HG02885 (cell line): Measurements from ENCODE around the gene PLXNA4.

ENCODE experiments used
- ATAC-seq: cut with Tn5 transposase; IDR thresholded peaks from one replicate; pipeline ENCODE4 v1.9.1; 2021; ENCODE audit warnings: mild to moderate bottlenecking; ENCODE audit not compliant: unreplicated experiment, poor library complexity

Gene PLXNA4

DNA sequence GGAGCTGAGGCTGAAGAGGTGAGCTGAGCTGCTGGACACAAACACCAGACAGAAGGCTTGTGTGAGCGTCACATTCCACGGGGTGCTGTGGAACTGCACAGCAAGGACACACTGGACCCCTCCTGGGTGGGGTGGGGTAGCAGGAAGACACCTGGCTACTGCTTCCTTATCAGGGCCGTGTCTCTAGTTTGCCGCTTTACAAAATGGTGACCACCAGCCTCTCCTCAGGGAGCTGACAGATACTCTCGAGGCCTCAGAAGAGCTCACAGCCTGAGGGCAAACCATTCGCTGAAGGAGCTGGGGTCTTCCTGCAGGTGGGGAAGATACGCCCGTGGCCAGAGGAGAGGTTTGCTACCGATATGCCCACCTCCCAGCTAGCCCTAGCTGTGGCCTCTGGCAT, 461.9 kb downstream of the PLXNA4 start:
- no peak for ATAC-seq

DNA sequence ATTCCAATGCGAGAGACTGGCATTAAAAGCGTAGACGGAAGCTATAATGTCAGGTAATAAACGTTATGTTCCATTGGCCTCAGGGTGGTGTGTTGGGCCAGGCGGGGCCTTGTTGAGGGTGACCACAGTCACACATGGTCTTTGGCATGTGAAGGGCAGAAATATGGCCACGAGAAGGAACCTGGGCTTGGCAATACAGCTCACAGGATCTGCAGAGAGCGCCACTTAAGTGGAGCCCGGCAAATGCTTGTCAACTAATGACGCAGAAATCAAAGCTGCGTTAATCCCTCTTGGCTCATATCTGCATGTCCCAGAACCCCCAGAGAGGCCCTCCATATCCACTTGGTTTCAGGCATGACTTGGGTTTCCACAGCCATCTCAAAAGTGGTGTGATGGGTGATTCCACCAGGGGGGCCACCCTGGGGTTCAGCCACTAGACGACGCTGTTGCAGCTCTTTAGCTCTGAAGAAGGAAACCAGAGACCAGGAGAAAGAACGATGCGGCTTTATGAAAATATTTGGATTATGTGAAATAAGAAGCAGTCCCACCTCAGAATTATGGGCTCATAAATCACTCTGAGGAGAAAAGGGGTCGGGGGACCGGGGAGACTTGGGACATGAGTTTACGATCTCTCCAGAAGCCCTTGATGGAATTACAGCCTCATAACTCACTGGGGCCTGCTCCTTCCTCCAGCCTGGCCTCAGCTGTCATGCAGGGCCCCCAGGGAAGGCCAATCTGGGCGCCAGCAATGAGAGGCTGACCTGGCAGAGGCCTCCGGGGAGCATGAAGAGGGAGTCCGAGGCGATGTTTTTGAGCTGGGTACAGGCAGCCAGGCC, 462.5 kb downstream of the PLXNA4 start:
- no peak for ATAC-seq

DNA sequence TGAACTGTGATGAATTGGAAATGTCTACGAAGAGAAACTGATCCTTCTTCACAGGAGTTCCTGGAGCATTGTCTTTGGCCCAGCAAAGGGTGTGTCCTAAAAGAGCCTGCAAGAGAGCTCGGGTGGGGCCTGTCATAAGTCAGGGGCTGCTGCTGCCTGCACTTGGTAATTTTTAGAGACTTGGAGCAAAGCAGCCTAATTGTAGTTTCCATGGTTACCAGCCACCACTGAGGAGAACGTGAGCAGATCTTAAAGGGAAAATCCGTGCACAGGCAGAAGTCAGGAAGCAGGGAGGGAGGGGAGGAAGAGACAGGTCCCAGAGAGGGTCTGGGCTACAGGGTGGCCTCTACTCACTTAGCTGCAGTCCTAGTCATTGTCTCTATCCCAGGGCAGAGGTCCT, 463.6 kb downstream of the PLXNA4 start:
- ATAC-seq = no peak

DNA sequence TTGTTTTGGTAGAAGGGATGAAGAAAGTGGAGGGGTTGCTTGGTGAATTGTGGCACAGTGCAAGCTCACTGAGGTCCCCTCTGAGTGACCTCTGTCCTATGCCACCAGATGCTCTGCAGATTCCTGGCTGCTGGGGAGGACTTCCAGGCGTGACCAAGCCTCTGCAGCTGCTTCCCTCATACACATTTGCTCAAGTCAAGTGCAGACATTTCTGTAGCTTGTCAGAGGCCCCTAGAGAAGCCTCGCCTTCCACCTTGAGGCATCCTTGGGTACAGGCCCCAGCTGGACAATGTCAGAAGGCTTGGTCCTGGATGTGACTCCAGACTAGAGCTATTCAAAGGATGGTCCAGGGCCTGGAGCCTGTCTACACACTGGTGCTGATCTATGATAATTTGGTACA, 464.2 kb downstream of the PLXNA4 start:
- no peak for ATAC-seq

DNA sequence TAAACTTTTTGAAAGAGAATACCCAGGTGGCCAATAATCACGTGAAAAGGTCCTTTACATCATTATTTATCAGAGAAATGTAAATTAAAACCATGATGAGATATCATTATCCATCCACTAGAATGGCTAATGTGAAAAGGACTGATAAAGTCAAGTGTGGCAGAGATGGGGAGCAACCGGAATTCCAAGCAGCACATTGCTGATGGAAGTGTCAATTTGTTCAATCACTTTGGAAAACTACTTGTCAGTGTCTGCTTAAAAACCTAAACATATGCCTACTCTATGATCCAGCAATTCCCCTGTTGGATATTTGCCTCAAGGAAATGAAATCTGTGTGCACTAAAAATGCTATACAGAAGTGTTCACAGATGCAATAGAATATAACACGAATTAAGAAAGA, 465.6 kb downstream of the PLXNA4 start:
- no peak for ATAC-seq

DNA sequence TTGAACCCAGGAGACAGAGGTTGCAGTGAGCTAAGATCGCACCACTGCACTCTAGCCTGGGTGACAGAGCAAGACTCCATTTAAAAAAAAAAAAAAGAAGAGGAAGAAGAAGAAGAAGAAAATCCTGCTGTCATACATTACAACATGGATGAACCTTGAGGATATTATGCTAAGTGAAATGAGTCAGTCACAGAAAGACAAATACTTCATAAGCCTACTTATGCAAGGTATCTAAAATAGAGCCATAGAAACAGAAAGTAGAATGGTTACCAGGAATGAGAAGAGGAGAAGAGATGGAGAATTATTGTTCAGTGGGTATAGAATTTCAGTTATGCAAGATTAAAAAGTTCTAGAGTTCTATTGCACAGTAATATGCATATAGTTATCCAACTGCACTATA, 466.5 kb downstream of the PLXNA4 start:
- ATAC-seq = no peak

DNA sequence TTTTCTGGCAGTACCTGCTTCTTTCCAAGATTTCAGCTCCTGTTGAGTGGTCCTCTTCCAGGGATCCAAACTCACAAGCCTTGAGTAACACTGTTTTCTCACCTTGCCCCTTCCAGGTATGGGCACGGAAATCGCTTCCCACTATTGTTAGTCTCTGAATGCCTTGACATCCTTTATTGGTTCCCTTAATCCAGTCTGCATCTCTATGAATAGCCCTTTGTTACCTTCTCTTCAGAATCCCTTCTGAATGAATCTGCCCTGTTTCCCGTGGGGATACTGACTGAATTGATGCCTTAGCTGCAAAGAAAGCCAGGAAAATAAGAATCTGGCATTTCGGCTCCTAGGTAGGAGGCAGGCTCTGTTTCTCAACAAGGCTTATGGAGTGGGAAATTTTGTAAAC, 467.7 kb downstream of the PLXNA4 start:
- no peak for ATAC-seq

DNA sequence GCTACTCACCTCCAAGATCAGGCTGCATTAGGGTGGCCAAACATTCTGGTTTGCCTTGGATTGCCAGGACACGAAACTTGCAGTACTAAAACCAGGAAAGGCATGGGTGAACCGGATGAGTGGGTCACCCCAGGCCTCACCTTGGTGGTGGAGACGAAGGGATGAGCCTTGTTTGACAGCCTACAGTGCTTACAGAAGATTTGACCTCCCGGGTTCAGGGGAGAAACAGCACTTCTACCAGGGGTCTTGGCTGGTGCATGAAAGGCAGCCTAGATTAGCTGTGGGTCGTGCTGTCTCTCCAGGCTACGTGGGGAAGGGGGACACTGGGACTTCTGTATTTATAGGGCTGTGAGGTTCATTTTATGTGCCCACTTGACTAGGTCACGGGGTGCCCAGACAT, 469.8 kb downstream of the PLXNA4 start:
- no peak for ATAC-seq

DNA sequence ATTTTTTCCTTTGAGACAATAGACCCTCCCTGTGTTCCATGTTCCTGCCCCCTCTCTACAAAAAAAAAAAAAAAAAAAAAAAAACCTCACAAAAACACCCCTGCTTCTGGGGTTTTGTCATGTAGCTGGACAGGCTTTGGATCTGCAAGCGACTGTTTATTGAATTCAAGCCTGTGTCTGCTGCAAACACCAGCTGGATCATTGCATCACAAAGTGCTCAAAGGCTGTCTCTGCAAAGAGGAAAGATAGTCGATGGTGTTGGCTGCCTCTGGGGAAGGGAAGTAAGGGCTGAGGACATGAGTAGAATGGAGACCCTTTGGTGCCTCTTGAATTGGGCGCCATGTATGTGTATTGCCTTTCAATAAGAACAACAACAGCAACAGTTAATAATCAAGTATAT, 471.2 kb downstream of the PLXNA4 start:
- no peak for ATAC-seq

DNA sequence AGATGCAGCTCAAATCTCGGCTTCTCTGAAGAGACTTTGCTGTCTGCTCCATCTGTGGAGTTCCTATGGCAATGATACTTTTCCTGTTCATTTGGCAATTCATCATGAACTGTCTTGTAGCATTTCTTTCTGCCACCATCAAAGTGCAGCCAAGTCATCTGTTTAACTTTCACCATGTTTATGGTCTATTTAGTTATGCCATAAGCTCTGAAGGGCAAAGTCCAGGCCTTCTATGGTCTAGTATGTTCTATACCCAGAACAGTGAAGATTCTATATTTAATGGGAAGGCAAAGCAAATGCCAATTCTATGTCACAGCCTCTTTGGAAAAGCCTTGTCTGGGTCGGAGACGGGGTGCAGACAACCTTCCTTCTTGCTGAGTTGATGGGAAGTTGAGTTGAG, 472.6 kb downstream of the PLXNA4 start:
- ATAC-seq = no peak

DNA sequence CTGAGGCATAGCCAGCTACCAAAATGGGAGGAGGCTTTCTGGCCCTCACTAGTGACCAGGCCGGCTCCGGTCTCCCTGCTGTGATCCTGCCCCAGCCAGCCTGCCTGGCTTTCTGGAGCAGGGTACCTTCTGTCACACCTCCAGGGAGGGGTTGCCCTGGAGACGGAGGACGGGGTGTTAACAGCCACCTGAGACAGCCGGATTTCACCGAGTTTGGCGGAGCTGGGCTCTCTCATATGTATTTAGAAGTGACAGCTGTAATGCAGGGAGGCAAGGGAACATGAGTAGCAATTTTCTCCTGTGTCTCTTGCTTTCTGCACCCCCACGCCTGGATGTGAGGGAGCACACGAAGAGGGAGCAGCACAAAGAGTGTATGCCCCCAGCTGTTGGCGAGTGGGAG, 473.3 kb downstream of the PLXNA4 start:
- ATAC-seq = no peak

DNA sequence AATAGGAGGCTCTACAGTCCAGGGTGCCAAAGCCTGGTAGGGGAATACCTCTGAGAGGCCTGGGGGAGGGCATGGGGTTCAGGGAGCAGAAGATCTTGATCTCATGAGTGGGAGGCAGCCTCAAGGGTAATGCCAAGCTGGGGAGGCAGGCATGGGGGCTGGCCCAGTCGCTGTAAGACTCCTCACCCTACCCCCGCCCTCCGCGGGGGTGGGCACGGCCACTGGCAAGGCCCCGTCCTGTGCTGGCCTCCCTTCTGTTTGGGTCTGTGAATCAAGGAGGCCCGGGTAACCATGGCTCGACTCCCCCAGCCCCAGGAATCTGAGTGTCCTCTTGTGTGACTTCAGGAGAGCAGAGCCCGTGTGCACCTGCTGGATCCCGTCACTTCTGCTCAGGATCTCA, 473.9 kb downstream of the PLXNA4 start:
- ATAC-seq = no peak

DNA sequence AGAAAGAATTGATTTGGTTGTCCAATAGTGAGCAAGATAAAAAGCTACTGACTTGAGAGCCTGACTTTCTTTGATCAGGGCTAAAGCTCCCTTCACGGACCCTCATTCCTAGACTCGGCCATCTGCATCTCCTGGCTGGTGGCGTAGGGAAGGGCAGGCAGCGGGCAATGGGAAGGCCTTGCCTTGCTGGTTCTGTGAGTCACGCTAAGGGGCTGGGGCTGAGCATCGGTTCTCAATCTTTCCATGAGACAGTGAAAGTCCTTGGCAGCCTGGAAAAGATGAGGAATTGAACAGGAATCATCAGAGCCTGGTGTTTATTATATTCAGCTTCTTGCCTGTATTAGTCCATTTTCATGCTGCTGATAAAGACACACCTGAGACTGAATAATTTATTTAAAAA, 475.3 kb downstream of the PLXNA4 start:
- no peak for ATAC-seq

DNA sequence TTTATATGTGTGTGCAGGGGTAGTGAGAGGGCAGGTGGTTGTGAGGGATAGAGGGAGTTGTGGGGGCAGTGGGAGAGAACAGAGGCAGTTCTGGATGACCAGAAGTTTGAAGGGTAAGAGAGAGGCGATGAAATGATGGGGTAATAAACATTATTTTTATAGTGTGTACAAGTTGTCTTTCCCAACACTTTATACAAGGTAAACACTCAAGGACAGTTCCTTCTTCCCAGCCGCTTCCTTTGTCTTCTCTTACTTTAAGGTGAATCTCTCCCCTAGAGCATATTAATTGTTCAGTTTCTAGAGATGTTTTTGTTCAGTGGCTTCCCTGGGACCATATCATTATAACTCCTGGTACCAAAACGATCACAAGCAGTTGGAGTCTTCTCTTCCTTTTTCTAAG, 475.8 kb downstream of the PLXNA4 start:
- ATAC-seq = no peak

DNA sequence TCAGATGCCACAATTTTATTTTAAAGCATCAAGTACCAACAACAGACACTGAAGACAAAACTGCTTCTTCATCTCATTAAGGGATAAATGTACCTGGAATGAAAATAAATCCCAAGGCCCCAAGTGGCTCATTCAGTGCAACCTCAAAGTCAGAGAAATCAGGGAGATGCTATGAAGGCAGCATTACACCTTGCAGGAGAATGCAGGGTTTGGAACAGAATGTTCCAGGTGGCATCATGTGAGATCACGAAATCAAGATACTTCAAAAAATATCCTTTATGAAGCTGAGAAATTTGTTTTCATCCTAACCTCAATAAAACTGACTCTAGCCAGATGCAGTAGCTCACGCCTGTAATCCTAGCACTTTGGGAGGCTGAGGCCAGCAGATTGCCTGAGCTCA, 477.1 kb downstream of the PLXNA4 start:
- no peak for ATAC-seq

DNA sequence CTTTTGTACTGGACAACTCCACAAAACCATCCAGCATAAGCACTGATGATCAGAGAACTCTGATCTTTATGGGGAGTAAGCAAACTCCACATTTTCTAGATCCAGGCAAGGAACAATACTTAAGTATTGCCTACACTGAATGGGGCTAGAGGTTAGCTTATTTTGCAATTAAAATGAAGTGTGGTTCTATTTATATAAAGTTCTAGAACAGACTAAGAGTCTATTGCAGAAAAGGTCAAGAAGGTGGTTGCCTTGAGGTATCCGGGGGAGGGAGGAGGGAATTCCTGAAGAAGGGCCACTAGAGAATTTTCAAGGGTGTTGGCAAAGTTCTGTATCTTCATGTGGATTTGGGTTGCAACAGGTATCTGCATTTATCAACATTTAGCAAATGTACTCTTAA, 477.9 kb downstream of the PLXNA4 start:
- no peak for ATAC-seq

DNA sequence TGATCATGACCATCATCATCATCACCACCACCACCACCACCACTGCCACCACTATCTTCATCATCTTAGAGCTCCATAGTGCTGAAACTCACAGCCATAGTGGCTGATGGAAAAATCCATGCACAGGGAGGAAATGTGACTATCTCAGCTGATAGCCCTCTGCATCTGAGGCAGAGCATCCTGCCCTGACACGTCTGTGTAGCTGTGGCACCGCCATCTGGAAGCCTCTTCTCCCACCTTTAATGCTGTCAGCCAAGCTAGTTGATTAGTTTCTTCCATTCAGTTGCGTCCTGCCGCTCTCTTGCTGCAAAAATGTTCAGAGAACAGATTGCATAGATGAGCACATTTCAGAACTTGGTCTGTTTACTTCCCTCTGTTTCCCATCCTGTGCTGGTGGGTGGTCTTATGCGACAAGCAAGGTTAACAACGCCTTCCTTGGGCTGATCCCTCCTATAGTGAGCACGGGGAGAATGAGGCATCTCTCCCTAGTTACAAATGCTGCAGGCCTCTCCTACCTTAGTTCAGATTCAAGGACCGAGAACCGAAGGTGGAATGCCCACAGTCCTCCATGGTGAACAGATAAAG, 478.6 kb downstream of the PLXNA4 start:
- ATAC-seq = no peak

DNA sequence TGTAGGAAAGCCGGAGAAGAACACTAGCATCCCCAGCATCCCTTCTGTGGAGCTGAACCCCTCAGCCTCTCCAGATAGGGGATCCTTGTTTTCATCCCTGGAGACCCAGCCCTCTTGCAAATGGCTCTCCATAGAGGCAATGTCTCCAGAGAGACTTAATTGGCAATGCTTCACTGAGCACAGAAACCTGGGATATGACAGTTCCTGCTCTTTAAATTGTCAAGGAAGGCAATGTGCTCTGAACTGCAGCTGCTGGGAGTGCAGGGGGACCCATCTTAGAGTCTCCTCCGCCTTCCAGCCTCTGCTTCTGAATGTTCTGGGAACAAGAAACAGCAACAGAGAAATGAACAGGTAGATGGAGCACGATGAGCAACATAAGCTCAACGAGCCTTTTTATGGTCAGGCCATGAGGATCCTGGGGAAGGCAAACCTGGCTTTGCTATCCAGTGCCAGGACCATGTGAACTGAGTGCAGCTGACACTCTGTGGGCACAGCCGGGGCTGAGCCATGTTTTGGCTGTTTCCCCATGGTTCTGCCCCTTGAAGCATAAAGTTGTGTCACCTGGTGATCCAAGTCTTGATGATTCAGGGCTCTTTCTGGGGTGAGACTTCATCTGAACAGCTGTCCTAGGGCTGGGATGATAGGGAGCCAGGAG, 481.0 kb downstream of the PLXNA4 start:
- no peak for ATAC-seq

DNA sequence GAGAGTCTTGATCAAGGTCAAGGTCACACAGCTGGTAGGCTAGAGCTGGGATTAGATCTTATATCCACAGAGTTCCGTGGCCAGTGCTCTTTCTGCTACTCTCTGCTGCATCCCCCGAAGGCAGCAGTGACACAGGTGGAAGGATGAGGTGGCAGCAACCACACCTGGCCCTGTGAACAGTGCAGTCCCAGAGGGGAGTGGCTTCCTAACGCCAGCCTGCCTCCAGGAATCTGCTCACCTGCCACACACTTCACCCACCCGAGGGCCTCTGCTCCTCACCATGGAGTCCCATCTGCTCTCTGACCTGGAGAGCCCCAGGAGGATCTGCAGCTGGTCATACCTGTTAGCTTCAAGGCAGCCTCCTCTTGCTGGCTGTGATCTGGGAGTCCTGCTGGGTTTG, 484.2 kb downstream of the PLXNA4 start:
- ATAC-seq = no peak

DNA sequence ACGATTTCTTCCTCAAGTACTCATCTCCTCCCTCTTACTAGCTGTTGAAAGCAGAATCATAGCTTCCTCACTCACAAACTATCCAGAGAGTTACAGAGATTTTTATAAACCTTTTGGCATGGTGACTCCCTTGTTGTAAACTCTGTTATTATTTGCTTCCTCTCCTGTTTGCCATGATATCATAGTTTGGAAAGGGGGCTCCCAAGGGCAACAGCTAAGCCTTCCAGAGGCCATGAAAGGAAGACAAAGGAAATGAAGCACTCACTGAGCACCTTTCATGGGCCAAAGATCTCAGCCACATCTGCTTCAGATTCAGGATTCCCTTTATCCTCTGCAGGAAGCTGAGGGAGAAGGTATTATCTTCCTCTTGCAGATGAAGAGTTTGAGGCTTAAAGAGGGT, 484.6 kb downstream of the PLXNA4 start:
- no peak for ATAC-seq

DNA sequence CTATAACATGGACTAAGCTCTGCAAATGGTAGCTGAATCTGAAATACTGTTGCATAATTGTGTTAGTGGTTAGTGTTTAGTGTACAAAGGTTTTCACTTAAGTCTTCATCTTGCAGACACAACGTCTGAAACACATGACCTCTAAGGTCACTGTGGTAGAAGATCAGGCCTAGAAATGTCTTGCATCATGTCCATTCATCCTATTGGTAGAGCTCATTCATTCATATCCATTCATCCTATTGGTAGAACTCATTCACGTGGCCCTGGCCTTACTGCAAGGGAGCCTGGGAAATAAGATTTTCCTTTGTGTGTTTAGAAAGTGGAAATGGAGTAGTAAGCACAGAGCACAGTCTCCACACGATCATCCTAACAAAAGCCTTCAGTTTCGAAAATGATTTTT, 485.8 kb downstream of the PLXNA4 start:
- ATAC-seq = no peak

DNA sequence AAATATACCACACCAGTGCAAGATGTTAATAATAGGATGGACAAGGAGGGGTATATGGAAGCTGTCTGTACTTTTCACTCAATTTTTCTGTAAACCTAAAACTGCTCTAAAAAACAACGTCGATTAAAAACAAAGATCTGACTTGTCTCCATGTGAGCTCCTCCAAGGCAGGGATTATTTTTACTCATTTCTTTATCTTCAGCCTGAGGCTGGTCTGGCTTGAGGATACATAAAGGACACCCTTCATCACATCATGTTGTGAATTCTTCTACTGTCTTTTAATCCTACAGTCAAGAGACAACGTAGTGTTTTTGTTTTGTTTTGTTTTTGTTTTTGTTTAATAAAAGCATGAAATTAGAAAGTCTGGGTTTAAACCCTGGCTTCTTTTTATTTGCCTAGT, 486.9 kb downstream of the PLXNA4 start:
- no peak for ATAC-seq
